GM21619 (cell line): ENCODE measurements around the gene ESRP2.
A peak's percentile ranks its signal among the peaks of the same experiment; 100 is the strongest.

Experiments used
- ATAC-seq: cut with Tn5 transposase; IDR thresholded peaks from one replicate; pipeline ENCODE4 v1.9.1; 2021; ENCODE audit not compliant: unreplicated experiment

Gene ESRP2

GRCh38 chr16:68264128-68265077 lies 28.5 kb upstream of the ESRP2 start, which contains the start of gene SLC7A6:
Gene SLC7A6, plus strand, starts transcription at chr16:68264526. Its CDS starts 10,201 bp downstream, at chr16:68274727.
- ATAC-seq: peak; percentile 56

GRCh38 chr16:68263559-68264127 lies 27.7 kb upstream of the ESRP2 start:
- ATAC-seq: no peak

GRCh38 chr16:68259007-68259825 lies 23.3 kb upstream of the ESRP2 start:
- no peak for ATAC-seq

- ATAC-seq: no peak
These were observed 22.2 kb upstream of the ESRP2 start for GRCh38 chr16:68257906-68258800.

GRCh38 chr16:68257251-68257905 lies 21.5 kb upstream of the ESRP2 start:
- no peak for ATAC-seq

GRCh38 chr16:68255712-68256111 lies 19.8 kb upstream of the ESRP2 start:
- ATAC-seq: no peak

- ATAC-seq: no peak
These were observed 17.8 kb upstream of the ESRP2 start for GRCh38 chr16:68253721-68254120.

- no peak for ATAC-seq
These were observed 16.5 kb upstream of the ESRP2 start for GRCh38 chr16:68252383-68252782.

GRCh38 chr16:68251832-68252231 lies 15.9 kb upstream of the ESRP2 start:
- no peak for ATAC-seq

GRCh38 chr16:68250951-68251350 lies 15.0 kb upstream of the ESRP2 start:
- no peak for ATAC-seq

- no peak for ATAC-seq
These were observed 13.4 kb upstream of the ESRP2 start for GRCh38 chr16:68249371-68249770.

- ATAC-seq: no peak
These were observed 12.0 kb upstream of the ESRP2 start for GRCh38 chr16:68247932-68248331.

- ATAC-seq: no peak
These were observed 11.5 kb upstream of the ESRP2 start for GRCh38 chr16:68247400-68247799.

GRCh38 chr16:68246666-68247065 lies 10.7 kb upstream of the ESRP2 start:
- ATAC-seq: no peak

- no peak for ATAC-seq
These were observed 10.2 kb upstream of the ESRP2 start for GRCh38 chr16:68246121-68246520.

- peak; percentile 70 for ATAC-seq
These were observed 9.3 kb upstream of the ESRP2 start, which contains the start of gene PLA2G15 for GRCh38 chr16:68244903-68245853. Gene PLA2G15, plus strand, starts transcription at chr16:68245373. Its CDS starts 54 bp downstream, at chr16:68245427.

- ATAC-seq: no peak
These were observed 8.6 kb upstream of the ESRP2 start for GRCh38 chr16:68244481-68244902.
